Measurements from ENCODE around the gene MYO9B.

MYO9B gene

GRCh38 chr19:17041976-17042375 lies 33.6 kb upstream of the MYO9B start:
- peaks cover 7 to 11% of the 10 kb centered on the region in 2 donors for H3K4me1 ChIP-seq (ENCODE audit: control insufficient read depth in 2 of 2, insufficient read depth in 2 of 2, low read length in 2 of 2)
- no peaks in the 10 kb centered on the region for H3K27me3 ChIP-seq (ENCODE audit: control insufficient read depth in 2 of 2, insufficient read depth in 2 of 2, low read length in 2 of 2)
- H3K9me3 ChIP-seq (ENCODE audit: control insufficient read depth in 2 of 2, low read length in 2 of 2) = no peaks in the 10 kb centered on the region
- peak overlapping the region; percentile 57 to 60 for H3K9ac ChIP-seq (ENCODE audit: low read depth in 1 of 2, low read length in 2 of 2)
- peak overlapping the region; percentile 22 to 60 for H3K4me3 ChIP-seq (ENCODE audit: low read length in 2 of 2)
- no peaks in the 10 kb centered on the region for H3K36me3 ChIP-seq (ENCODE audit: control insufficient read depth in 2 of 2, insufficient read depth in 2 of 2, low read length in 2 of 2)
- peak overlapping the region; percentile 85 to 91 for H3K27ac ChIP-seq (ENCODE audit: low read depth in 2 of 2, low read length in 2 of 2)

GRCh38 chr19:17043744-17044143 lies 31.8 kb upstream of the MYO9B start:
- Histone ChIP-seq H3K27me3 (ENCODE audit: control insufficient read depth in 2 of 2, insufficient read depth in 2 of 2, low read length in 2 of 2) (no peaks in the 10 kb centered on the region), H3K9me3 (ENCODE audit: control insufficient read depth in 2 of 2, low read length in 2 of 2) (no peaks in the 10 kb centered on the region), H3K36me3 (ENCODE audit: control insufficient read depth in 2 of 2, insufficient read depth in 2 of 2, low read length in 2 of 2) (peaks cover 0 to 3% of the 10 kb centered on the region in 2 donors), H3K4me1 (ENCODE audit: control insufficient read depth in 2 of 2, insufficient read depth in 2 of 2, low read length in 2 of 2) (peaks cover 7 to 11% of the 10 kb centered on the region in 2 donors), H3K9ac (ENCODE audit: low read depth in 1 of 2, low read length in 2 of 2) (no peak overlapping the region), H3K4me3 (ENCODE audit: low read length in 2 of 2) (no peak overlapping the region), H3K27ac (ENCODE audit: low read depth in 2 of 2, low read length in 2 of 2) (no peak overlapping the region)

GRCh38 chr19:17045907-17046502 lies 29.6 kb upstream of the MYO9B start:
- Histone ChIP-seq H3K9me3 (ENCODE audit: control insufficient read depth in 2 of 2, low read length in 2 of 2) (no peaks in the 10 kb centered on the region), H3K9ac (ENCODE audit: low read depth in 1 of 2, low read length in 2 of 2) (no peak overlapping the region), H3K36me3 (ENCODE audit: control insufficient read depth in 2 of 2, insufficient read depth in 2 of 2, low read length in 2 of 2) (peaks cover 0 to 13% of the 10 kb centered on the region in 2 donors), H3K27ac (ENCODE audit: low read depth in 2 of 2, low read length in 2 of 2) (no peak overlapping the region), H3K4me3 (ENCODE audit: low read length in 2 of 2) (no peak overlapping the region), H3K27me3 (ENCODE audit: control insufficient read depth in 2 of 2, insufficient read depth in 2 of 2, low read length in 2 of 2) (no peaks in the 10 kb centered on the region), H3K4me1 (ENCODE audit: control insufficient read depth in 2 of 2, insufficient read depth in 2 of 2, low read length in 2 of 2) (peaks cover 12 to 14% of the 10 kb centered on the region in 2 donors)

- Histone ChIP-seq H3K27ac (ENCODE audit: low read depth in 2 of 2, low read length in 2 of 2) (no peak overlapping the region), H3K4me1 (ENCODE audit: control insufficient read depth in 2 of 2, insufficient read depth in 2 of 2, low read length in 2 of 2) (peaks cover 5% of the 10 kb centered on the region in 2 donors), H3K9me3 (ENCODE audit: control insufficient read depth in 2 of 2, low read length in 2 of 2) (no peaks in the 10 kb centered on the region), H3K36me3 (ENCODE audit: control insufficient read depth in 2 of 2, insufficient read depth in 2 of 2, low read length in 2 of 2) (peaks cover 5 to 34% of the 10 kb centered on the region in 2 donors), H3K27me3 (ENCODE audit: control insufficient read depth in 2 of 2, insufficient read depth in 2 of 2, low read length in 2 of 2) (no peaks in the 10 kb centered on the region), H3K9ac (ENCODE audit: low read depth in 1 of 2, low read length in 2 of 2) (no peak overlapping the region), H3K4me3 (ENCODE audit: low read length in 2 of 2) (no peak overlapping the region)
Measured at GRCh38 chr19:17048885-17049453, 26.6 kb upstream of the MYO9B start.

GRCh38 chr19:17049711-17050280 lies 25.8 kb upstream of the MYO9B start:
- H3K27me3 ChIP-seq (ENCODE audit: control insufficient read depth in 2 of 2, insufficient read depth in 2 of 2, low read length in 2 of 2) = no peaks in the 10 kb centered on the region
- peak overlapping the region in 1 of 2 donors; percentile 41 for H3K9ac ChIP-seq (ENCODE audit: low read depth in 1 of 2, low read length in 2 of 2)
- peaks cover 5 to 36% of the 10 kb centered on the region in 2 donors for H3K36me3 ChIP-seq (ENCODE audit: control insufficient read depth in 2 of 2, insufficient read depth in 2 of 2, low read length in 2 of 2)
- H3K9me3 ChIP-seq (ENCODE audit: control insufficient read depth in 2 of 2, low read length in 2 of 2) = no peaks in the 10 kb centered on the region
- H3K4me3 ChIP-seq (ENCODE audit: low read length in 2 of 2) = no peak overlapping the region
- H3K4me1 ChIP-seq (ENCODE audit: control insufficient read depth in 2 of 2, insufficient read depth in 2 of 2, low read length in 2 of 2) = peaks cover 5% of the 10 kb centered on the region in 2 donors
- H3K27ac ChIP-seq (ENCODE audit: low read depth in 2 of 2, low read length in 2 of 2) = peak overlapping the region in 1 of 2 donors; percentile 40

- Histone ChIP-seq H3K4me3 (ENCODE audit: low read length in 2 of 2) (no peak overlapping the region), H3K4me1 (ENCODE audit: control insufficient read depth in 2 of 2, insufficient read depth in 2 of 2, low read length in 2 of 2) (peaks cover 5% of the 10 kb centered on the region in 2 donors), H3K9me3 (ENCODE audit: control insufficient read depth in 2 of 2, low read length in 2 of 2) (no peaks in the 10 kb centered on the region), H3K27me3 (ENCODE audit: control insufficient read depth in 2 of 2, insufficient read depth in 2 of 2, low read length in 2 of 2) (no peaks in the 10 kb centered on the region), H3K27ac (ENCODE audit: low read depth in 2 of 2, low read length in 2 of 2) (no peak overlapping the region), H3K36me3 (ENCODE audit: control insufficient read depth in 2 of 2, insufficient read depth in 2 of 2, low read length in 2 of 2) (peaks cover 12 to 42% of the 10 kb centered on the region in 2 donors), H3K9ac (ENCODE audit: low read depth in 1 of 2, low read length in 2 of 2) (no peak overlapping the region)
Measured at GRCh38 chr19:17052439-17052838, 23.1 kb upstream of the MYO9B start.

GRCh38 chr19:17054746-17055145 lies 20.8 kb upstream of the MYO9B start:
- Histone ChIP-seq H3K4me1 (ENCODE audit: control insufficient read depth in 2 of 2, insufficient read depth in 2 of 2, low read length in 2 of 2) (peaks cover 3 to 4% of the 10 kb centered on the region in 2 donors), H3K9me3 (ENCODE audit: control insufficient read depth in 2 of 2, low read length in 2 of 2) (no peaks in the 10 kb centered on the region), H3K27me3 (ENCODE audit: control insufficient read depth in 2 of 2, insufficient read depth in 2 of 2, low read length in 2 of 2) (no peaks in the 10 kb centered on the region), H3K4me3 (ENCODE audit: low read length in 2 of 2) (no peak overlapping the region), H3K9ac (ENCODE audit: low read depth in 1 of 2, low read length in 2 of 2) (no peak overlapping the region), H3K27ac (ENCODE audit: low read depth in 2 of 2, low read length in 2 of 2) (no peak overlapping the region), H3K36me3 (ENCODE audit: control insufficient read depth in 2 of 2, insufficient read depth in 2 of 2, low read length in 2 of 2) (peaks cover 26 to 55% of the 10 kb centered on the region in 2 donors)

GRCh38 chr19:17055636-17056035 lies 19.9 kb upstream of the MYO9B start:
- Histone ChIP-seq H3K4me3 (ENCODE audit: low read length in 2 of 2) (no peak overlapping the region), H3K27ac (ENCODE audit: low read depth in 2 of 2, low read length in 2 of 2) (no peak overlapping the region), H3K9ac (ENCODE audit: low read depth in 1 of 2, low read length in 2 of 2) (no peak overlapping the region), H3K36me3 (ENCODE audit: control insufficient read depth in 2 of 2, insufficient read depth in 2 of 2, low read length in 2 of 2) (peaks cover 26 to 53% of the 10 kb centered on the region in 2 donors), H3K9me3 (ENCODE audit: control insufficient read depth in 2 of 2, low read length in 2 of 2) (no peaks in the 10 kb centered on the region), H3K27me3 (ENCODE audit: control insufficient read depth in 2 of 2, insufficient read depth in 2 of 2, low read length in 2 of 2) (no peaks in the 10 kb centered on the region), H3K4me1 (ENCODE audit: control insufficient read depth in 2 of 2, insufficient read depth in 2 of 2, low read length in 2 of 2) (peaks cover 1 to 3% of the 10 kb centered on the region in 2 donors)

- Histone ChIP-seq H3K4me1 (ENCODE audit: control insufficient read depth in 2 of 2, insufficient read depth in 2 of 2, low read length in 2 of 2) (peaks cover 7 to 18% of the 10 kb centered on the region in 2 donors), H3K27ac (ENCODE audit: low read depth in 2 of 2, low read length in 2 of 2) (no peak overlapping the region), H3K36me3 (ENCODE audit: control insufficient read depth in 2 of 2, insufficient read depth in 2 of 2, low read length in 2 of 2) (peaks cover 21 to 34% of the 10 kb centered on the region in 2 donors), H3K27me3 (ENCODE audit: control insufficient read depth in 2 of 2, insufficient read depth in 2 of 2, low read length in 2 of 2) (no peaks in the 10 kb centered on the region), H3K9me3 (ENCODE audit: control insufficient read depth in 2 of 2, low read length in 2 of 2) (no peaks in the 10 kb centered on the region), H3K9ac (ENCODE audit: low read depth in 1 of 2, low read length in 2 of 2) (no peak overlapping the region), H3K4me3 (ENCODE audit: low read length in 2 of 2) (no peak overlapping the region)
Measured at GRCh38 chr19:17058236-17058635, 17.3 kb upstream of the MYO9B start.

GRCh38 chr19:17060802-17061201 lies 14.8 kb upstream of the MYO9B start:
- no peak overlapping the region for H3K4me3 ChIP-seq (ENCODE audit: low read length in 2 of 2)
- H3K9me3 ChIP-seq (ENCODE audit: control insufficient read depth in 2 of 2, low read length in 2 of 2) = no peaks in the 10 kb centered on the region
- H3K27me3 ChIP-seq (ENCODE audit: control insufficient read depth in 2 of 2, insufficient read depth in 2 of 2, low read length in 2 of 2) = no peaks in the 10 kb centered on the region
- H3K36me3 ChIP-seq (ENCODE audit: control insufficient read depth in 2 of 2, insufficient read depth in 2 of 2, low read length in 2 of 2) = peaks cover 14 to 21% of the 10 kb centered on the region in 2 donors
- H3K27ac ChIP-seq (ENCODE audit: low read depth in 2 of 2, low read length in 2 of 2) = peak overlapping the region in 1 of 2 donors; percentile 64
- H3K9ac ChIP-seq (ENCODE audit: low read depth in 1 of 2, low read length in 2 of 2) = no peak overlapping the region
- H3K4me1 ChIP-seq (ENCODE audit: control insufficient read depth in 2 of 2, insufficient read depth in 2 of 2, low read length in 2 of 2) = peaks cover 14 to 24% of the 10 kb centered on the region in 2 donors
